Measurements from ENCODE around the gene BMPER. TPM values are rescaled to one million over a fixed set of nuclear protein-coding genes. Genes with fewer than 3 reads are reported as not detected.

The BMPER gene
- total and polyA plus RNA-seq, 2 of the 8 experiments (the other 6 are each of a cell fraction or from before 2014, with no cell fraction given) = 0.33 to 0.69 TPM

- H4K91ac ChIP-seq (replicated peaks; ENCODE audit: insufficient read length, low read length) = no peak overlapping the region
- H3K79me2 ChIP-seq (ENCODE audit: control insufficient read depth in 1 of 2, insufficient read depth in 2 of 2, low read length in 2 of 2) = no peaks in the 10 kb centered on the region
- H2BK20ac ChIP-seq (ENCODE audit: low read length) = no peak overlapping the region
- H3K14ac ChIP-seq (ENCODE audit: insufficient read length) = no peak overlapping the region
- ChIA-PET CTCF (ENCODE audit: partially characterized antibody) (interaction anchor here (1.0 to 4.1 kb wide), 4 partner anchors 9 to 383 kb away, joined by 3 to 25 read pairs (median 7); no protein-coding TSS in a partner anchor), POLR2A (ENCODE audit: partially characterized antibody) (no interaction called here)
- H3K36me3 ChIP-seq (ENCODE audit: control insufficient read depth in 2 of 4, insufficient read depth in 4 of 4, low read length in 3 of 4) = no peaks in the 10 kb centered on the region
- H3K79me1 ChIP-seq (ENCODE audit: low read depth, low read length) = no peaks in the 10 kb centered on the region
- no peaks in the 10 kb centered on the region for H3K23me2 ChIP-seq (ENCODE audit: low read depth, low read length)
- no peak overlapping the region for H3K4me2 ChIP-seq (ENCODE audit: insufficient read depth in 1 of 2, low read depth in 2 of 2, low read length in 2 of 2)
- no peaks in the 10 kb centered on the region for H3K27me3 ChIP-seq (replicated peaks in 1 of 4; ENCODE audit: control insufficient read depth in 3 of 4, extremely low read depth in 1 of 4, insufficient read depth in 3 of 4, low read length in 3 of 4)
- H4K8ac ChIP-seq (ENCODE audit: extremely low read depth, insufficient read depth, low read length) = no peak overlapping the region
- H2BK15ac ChIP-seq (ENCODE audit: low read length) = no peak overlapping the region
- no peak overlapping the region for H3K18ac ChIP-seq (ENCODE audit: extremely low read depth, low read length)
- WGBS, 2 experiments (ENCODE audit: extremely low coverage in 1 of 2, insufficient coverage in 1 of 2, insufficient read length in 1 of 2, insufficient replicate concordance in 2 of 2, low coverage in 1 of 2, low lambda C conversion rate in 2 of 2, missing lambda C conversion rate in 1 of 2) = 88% methylated on average over 2 of the region's 2 CpGs; no CpG with 5 or more reads in 1 of the 2 experiments
- H3K56ac ChIP-seq (replicated peaks; ENCODE audit: insufficient read length, low read depth, low read length) = no peak overlapping the region
- H3K4ac ChIP-seq (replicated peaks; ENCODE audit: insufficient read length, low read depth, low read length) = no peak overlapping the region
- no peak overlapping the region for H2BK5ac ChIP-seq (ENCODE audit: low read depth, low read length)
- H3K23ac ChIP-seq (ENCODE audit: insufficient read length) = no peak overlapping the region
- no peak overlapping the region for H3K4me3 ChIP-seq (ENCODE audit: extremely low read depth in 1 of 4, insufficient read depth in 2 of 4, low read depth in 3 of 4, low read length in 4 of 4)
- H3K27ac ChIP-seq (ENCODE audit: low read depth, low read length) = no peak overlapping the region
- no peak overlapping the region for H3K9ac ChIP-seq (replicated peaks in 1 of 4; ENCODE audit: extremely low read depth in 1 of 4, low read depth in 3 of 4, low read length in 3 of 4)
- no peak overlapping the region for H2BK12ac ChIP-seq (ENCODE audit: low read depth, low read length)
- DNase-seq (ENCODE audit: low read depth in 1 of 2, low spot score in 2 of 2) (no peak), FAIRE-seq (no peak)
- no peaks in the 10 kb centered on the region for H3K9me3 ChIP-seq (ENCODE audit: insufficient read depth in 2 of 2, low read depth in 1 of 2, low read length in 1 of 2)
- peaks cover 0 to 6% (median 2%) of the 10 kb centered on the region in 4 experiments; a peak in 6 of 7 replicates for H3K4me1 ChIP-seq (replicated peaks in 1 of 4; ENCODE audit: control insufficient read depth in 3 of 4, insufficient read depth in 4 of 4, low read length in 3 of 4)
- H2AK5ac ChIP-seq (ENCODE audit: low read depth, low read length) = no peak overlapping the region
- no peak overlapping the region for H2AFZ ChIP-seq (ENCODE audit: low read length)
- H4K5ac ChIP-seq (ENCODE audit: insufficient read length, low read depth, low read length) = no peak overlapping the region
- no peak overlapping the region for H2BK120ac ChIP-seq (replicated peaks; ENCODE audit: low read depth, low read length)
- H4K20me1 ChIP-seq (replicated peaks in 1 of 2; ENCODE audit: control insufficient read depth in 1 of 2, insufficient read depth in 2 of 2, low read length in 2 of 2) = no peaks in the 10 kb centered on the region
- TF ChIP-seq TCF12 (IDR thresholded peaks at IDR 0.05; ENCODE audit: low read depth, low read length) = no peak
- TF ChIP-seq SRF (IDR thresholded peaks at IDR 0.05; ENCODE audit: low read depth, low read length) = no peak
- TF ChIP-seq EZH2 (IDR thresholded peaks at IDR 0.05; ENCODE audit: low read depth, low read length, severe bottlenecking) = no peak
- TF ChIP-seq SP1 (IDR thresholded peaks at IDR 0.05; ENCODE audit: low read depth, low read length) = no peak
- no peak for TF ChIP-seq TBP (IDR thresholded peaks at IDR 0.05; ENCODE audit: low read depth, low read length)
- TF ChIP-seq SUZ12 (IDR thresholded peaks at IDR 0.05; ENCODE audit: low read length) = no peak
- no peak for TF ChIP-seq USF2 (IDR thresholded peaks at IDR 0.05; ENCODE audit: low read length)
- TF ChIP-seq ATF2 (IDR thresholded peaks at IDR 0.05; ENCODE audit: low read length) = no peak
- TF ChIP-seq ASH2L (IDR thresholded peaks at IDR 0.05; ENCODE audit: low read length) = no peak
- no peak for TF ChIP-seq FOSL1 (IDR thresholded peaks at IDR 0.05; ENCODE audit: insufficient read depth, low read depth, low read length)
- no peak for TF ChIP-seq KDM1A (IDR thresholded peaks at IDR 0.05; ENCODE audit: borderline replicate concordance, low read length)
- no peak for TF ChIP-seq HDAC2 (IDR thresholded peaks at IDR 0.05; ENCODE audit: borderline replicate concordance in 1 of 2, low read depth in 2 of 2, low read length in 2 of 2)
Measured at GRCh38 chr7:34143402-34143801, 238.1 kb downstream of the BMPER start.

All from H1 (cell line).